CD14-positive monocyte (primary cell): ENCODE data around the gene ASCC2. TPM values are rescaled to one million over a fixed set of nuclear protein-coding genes. Genes with fewer than 3 reads are reported as not detected.

Experiments
- DNase-seq, 3 donors: peaks; one replicate each; pipeline ENCODE4 v3.0.0-alpha.2; 2011 to 2022
- H2AFZ ChIP-seq: 2 replicates; pipeline ENCODE4 v1.6.0; 2012; ENCODE audit warnings: mild to moderate bottlenecking, low read depth, low read length, inconsistent platforms; ENCODE audit not compliant: insufficient read depth, poor library complexity, severe bottlenecking
- H3K27ac ChIP-seq, 2 donors: 1 replicate in 1 of 2; 2 replicates in 1 of 2; pipeline ENCODE4 v1.5.1; 2012 to 2013; ENCODE audit warnings: low read length in 2 of 2, control low read depth in 1 of 2, inconsistent platforms in 1 of 2, low read depth in 1 of 2, mild to moderate bottlenecking in 1 of 2
- H3K27me3 ChIP-seq, 2 donors: one replicate each; pipeline versions ENCODE4 v1.6.0 to v1.6.1; 2011 to 2013; ENCODE audit warnings: low read length in 2 of 2; ENCODE audit not compliant: control insufficient read depth in 2 of 2, insufficient read depth in 2 of 2
- H3K36me3 ChIP-seq, 2 donors: replicated peaks in 1 of 2; 1 replicate in 1 of 2; 2 replicates in 1 of 2; pipeline versions ENCODE4 v1.5.1 to v1.6.1; 2012 to 2013; ENCODE audit warnings: low read length in 2 of 2, control low read depth in 1 of 2, inconsistent platforms in 1 of 2, mild to moderate bottlenecking in 1 of 2; ENCODE audit not compliant: insufficient read depth in 2 of 2, control insufficient read depth in 1 of 2
- H3K4me1 ChIP-seq, 2 donors: 1 replicate in 1 of 2; 2 replicates in 1 of 2; pipeline versions ENCODE4 v1.5.1 to v1.6.1; 2012 to 2013; ENCODE audit warnings: low read length in 2 of 2, control low read depth in 1 of 2, inconsistent platforms in 1 of 2, mild to moderate bottlenecking in 1 of 2, moderate library complexity in 1 of 2; ENCODE audit not compliant: insufficient read depth in 2 of 2, control insufficient read depth in 1 of 2
- H3K4me2 ChIP-seq: replicated peaks from 2 replicates; pipeline ENCODE3; 2012; ENCODE audit warnings: low read length, moderate library complexity, mild to moderate bottlenecking; ENCODE audit not compliant: poor library complexity, severe bottlenecking; ENCODE audit errors: extremely low read depth
- H3K4me3 ChIP-seq, 3 experiments: fragments of 200-600 bp in 1 of 3; sonication (generic) in 1 of 3; replicated peaks in 1 of 3; 1 replicate in 2 of 3; 2 replicates in 1 of 3; pipeline ENCODE4 v1.5.1; 2011 to 2013; ENCODE audit warnings: low read length in 3 of 3, mild to moderate bottlenecking in 3 of 3, control low read depth in 2 of 3, low read depth in 2 of 3, inconsistent platforms in 1 of 3, moderate library complexity in 1 of 3
- H3K79me2 ChIP-seq: 2 replicates; pipeline ENCODE4 v1.6.0; 2012; ENCODE audit warnings: mild to moderate bottlenecking, control low read depth, inconsistent platforms, low read length, moderate library complexity; ENCODE audit not compliant: insufficient read depth
- H3K9ac ChIP-seq: 2 replicates; pipeline ENCODE4 v1.6.0; 2017; ENCODE audit warnings: low read length, mild to moderate bottlenecking; ENCODE audit not compliant: insufficient read depth, poor library complexity, severe bottlenecking
- H3K9me3 ChIP-seq, 2 donors: replicated peaks in 1 of 2; 1 replicate in 1 of 2; 2 replicates in 1 of 2; pipeline versions ENCODE4 v1.5.1 to v1.6.1; 2012 to 2013; ENCODE audit warnings: low read length in 2 of 2, control low read depth in 1 of 2; ENCODE audit not compliant: control insufficient read depth in 1 of 2, insufficient read depth in 1 of 2
- H4K20me1 ChIP-seq: 2 replicates; pipeline ENCODE4 v1.6.0; 2012; ENCODE audit warnings: mild to moderate bottlenecking, low read length, control low read depth, moderate library complexity; ENCODE audit not compliant: insufficient read depth
- H3K27ac Mint-ChIP-seq, 7 donors: one replicate each; pipeline ENCODE4 v1.8.0; 2020; ENCODE audit warnings: mild to moderate bottlenecking in 7 of 7, mixed read lengths in 7 of 7, moderate library complexity in 6 of 7, inconsistent platforms in 2 of 7
- H3K27me3 Mint-ChIP-seq, 3 donors: one replicate each; pipeline ENCODE4 v1.8.0; 2021 to 2022; ENCODE audit warnings: low read depth in 3 of 3, mild to moderate bottlenecking in 3 of 3, mixed read lengths in 3 of 3, moderate library complexity in 3 of 3, inconsistent platforms in 1 of 3
- H3K36me3 Mint-ChIP-seq, 2 donors: one replicate each; pipeline ENCODE4 v1.8.0; 2020; ENCODE audit warnings: mixed read lengths in 2 of 2, inconsistent platforms in 1 of 2, mild to moderate bottlenecking in 1 of 2
- H3K4me1 Mint-ChIP-seq: one replicate; pipeline ENCODE4 v1.8.0; 2020; ENCODE audit warnings: mild to moderate bottlenecking, mixed read lengths
- H3K4me3 Mint-ChIP-seq, 2 donors: one replicate each; pipeline ENCODE4 v1.8.0; 2020; ENCODE audit warnings: mild to moderate bottlenecking in 2 of 2, mixed read lengths in 2 of 2, moderate library complexity in 1 of 2
- H3K9me3 Mint-ChIP-seq, 7 donors: one replicate each; pipeline ENCODE4 v1.8.0; 2020 to 2022; ENCODE audit warnings: mixed read lengths in 7 of 7, mild to moderate bottlenecking in 6 of 7, moderate library complexity in 6 of 7, inconsistent platforms in 2 of 7
- CTCF ChIP-seq: fragments of 200-600 bp; IDR thresholded peaks from one replicate; pipeline ENCODE4 v1.8.0; 2022; ENCODE audit warnings: antibody characterized with exemption, mild to moderate bottlenecking
- WGBS: methylation state at CpG from one replicate; pipeline ENCODE4 v1.1.5; 2013; ENCODE audit warnings: missing lambda C conversion rate; ENCODE audit not compliant: insufficient coverage; 5-methylcytosine and 5-hydroxymethylcytosine counted together
- intact Hi-C, 2 donors: fragments of 100-400 bp; cut with micrococcal nuclease; formaldehyde crosslinking; loops; one replicate each; pipeline versions ENCODE4 v1.15.0 to v1.15.1; 2023
- polyA minus RNA-seq: library from RNA; depleted of rRNA, polyadenylated mRNA; stranded (reverse); fragments of >200 nt; gene quantifications from 2 replicates; pipeline ENCODE4 v1.2.3, GENCODE V29; 2012
- polyA plus RNA-seq, 3 donors: library from polyadenylated mRNA; depleted of rRNA in 1 of 3; unstranded in 2 of 3; stranded (reverse) in 1 of 3; fragments of 300-500 nt in 2 of 3; fragments of >200 nt in 1 of 3; fragmentation: Illumina TruSeq in 2 of 3; gene quantifications; 1 replicate in 2 of 3; 2 replicates in 1 of 3; pipeline ENCODE4 v1.2.3, GENCODE V29; 2012 to 2021
- total RNA-seq, 12 experiments: library from RNA in 1 of 12; stranded (reverse) in 1 of 12; fragments of 120-200 nt in 1 of 12; gene quantifications; one replicate each; pipeline ENCODE4 v1.2.4 and lab custom pipeline; 2013 to 2026; ENCODE audit warnings: mixed read lengths in 6 of 12, inconsistent platforms in 1 of 12

Gene ASCC2
- 43.9 TPM for total RNA-seq (2013)
- polyA plus RNA-seq (10 to 100 TPM; 23.8 to 77.2 (median 39.6) TPM), polyA minus RNA-seq (33.8 and 44.6 TPM in 2 replicates), total RNA-seq (lab: John Stamatoyannopoulos, UW) (10.4 to 45.2 (median 36.4) reads per million in 11 experiments)

DNA sequence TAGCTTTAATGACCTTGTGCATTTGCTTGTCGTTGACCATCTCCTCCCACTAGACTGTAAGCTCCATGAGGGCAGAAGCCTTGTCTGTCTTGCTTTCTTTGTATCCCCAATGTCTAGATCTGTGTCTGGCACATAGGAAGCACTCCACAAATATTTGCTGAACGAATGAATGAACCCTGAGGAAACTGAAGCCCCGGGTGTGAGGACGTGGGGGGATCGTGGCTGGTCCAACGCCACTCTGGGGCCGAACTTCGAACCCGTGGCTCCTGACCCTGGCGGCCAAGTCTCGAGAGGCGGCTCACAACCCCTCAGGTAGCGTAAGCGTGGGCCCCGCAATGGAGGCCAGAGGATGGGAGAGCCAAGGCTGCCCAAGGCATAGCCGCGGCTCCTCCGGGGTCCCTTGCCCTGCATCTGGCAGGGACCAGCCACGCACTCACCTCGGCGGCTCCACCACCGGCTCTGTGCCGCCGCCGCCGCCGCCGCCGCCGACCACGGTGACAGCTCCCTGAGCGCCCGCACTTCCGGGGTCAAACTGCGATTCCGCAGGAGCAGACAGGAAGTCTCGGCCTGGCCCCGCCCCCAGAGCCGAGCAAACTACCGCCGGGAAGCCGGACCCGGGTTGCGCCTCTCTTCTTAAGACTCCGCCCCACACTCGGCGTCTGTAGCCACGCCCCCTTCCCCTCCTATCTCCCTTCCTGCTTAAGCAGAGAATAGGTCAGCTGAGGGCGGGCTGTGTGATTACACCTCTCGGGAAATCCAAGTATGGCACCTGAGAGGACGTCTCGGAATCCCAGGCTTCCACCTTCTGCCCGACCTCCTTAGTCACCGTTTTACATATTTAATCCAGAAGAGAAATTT lies at the start of gene ASCC2:
Gene ASCC2 (minus strand): TSS at position 534 of the 858 bp plus-strand sequence. CDS start 5,949 bp downstream, outside the sequence.
- DNase-seq: peak; percentile 98 to 100 (median 99)
- H3K9ac ChIP-seq: peak within 1 kb of the TSS; percentile 89
- peaks cover 10% of the 10 kb centered on the region for H4K20me1 ChIP-seq
- peaks cover 0 to 3% (median 0%) of the 10 kb centered on the region in 3 donors for H3K27me3 Mint-ChIP-seq
- under 1% methylated on average over 48 of the region's 54 CpGs for WGBS
- H3K36me3 Mint-ChIP-seq: peaks cover 19 to 26% of the 10 kb centered on the region in 2 donors
- no peaks in the 10 kb centered on the region for H3K27me3 ChIP-seq
- H3K4me2 ChIP-seq: peak within 1 kb of the TSS; percentile 77
- H3K79me2 ChIP-seq: peaks cover 43% of the 10 kb centered on the region
- H3K36me3 ChIP-seq: peaks cover 12 to 26% of the 10 kb centered on the region in 2 donors
- peaks cover 0 to 1% (median 0%) of the 10 kb centered on the region in 7 donors for H3K9me3 Mint-ChIP-seq
- H3K27ac Mint-ChIP-seq: peak within 1 kb of the TSS; percentile 95 to 98 (median 98)
- H3K4me1 Mint-ChIP-seq: peaks cover 33% of the 10 kb centered on the region
- peak within 1 kb of the TSS; percentile 85 for H2AFZ ChIP-seq
- TF ChIP-seq CTCF: no peak
- intact Hi-C loops: loop anchor here (1.0 to 10.0 kb wide), 2 partner anchors 45 to 47 kb away; partner anchors contain the start of gene MTMR3 (in 2 of the 2)
- peak within 1 kb of the TSS; percentile 84 to 96 (median 94) for H3K4me3 ChIP-seq
- peaks cover 20 to 22% of the 10 kb centered on the region in 2 donors for H3K4me1 ChIP-seq
- peak within 1 kb of the TSS; percentile 81 to 90 for H3K4me3 Mint-ChIP-seq
- no peaks in the 10 kb centered on the region for H3K9me3 ChIP-seq
- peak within 1 kb of the TSS; percentile 83 to 92 for H3K27ac ChIP-seq

DNA sequence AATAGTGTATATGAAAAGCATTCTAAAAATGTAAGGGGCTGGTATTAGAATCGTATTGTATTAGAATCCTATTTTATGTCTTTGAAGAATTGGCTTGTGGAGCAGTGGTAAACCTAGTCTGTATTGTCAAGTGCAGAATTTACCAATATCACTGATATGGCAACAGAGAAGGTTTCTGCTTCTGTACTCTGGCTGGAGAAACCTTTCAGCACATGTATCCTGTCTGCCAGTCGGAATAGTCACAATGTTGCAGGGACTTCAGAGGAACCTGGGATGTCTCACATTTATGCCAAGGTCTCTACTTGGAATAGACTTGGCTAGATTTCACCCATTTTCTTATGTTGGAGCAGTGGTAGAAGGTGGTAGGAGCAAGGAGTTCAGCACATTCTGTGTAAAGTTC lies 49.3 kb upstream of the ASCC2 start:
- Histone ChIP-seq H3K79me2 (peaks cover 98% of the 10 kb centered on the region), H3K4me2 (peak overlapping the region; percentile 85), H3K36me3 (no peaks in the 10 kb centered on the region), H3K9me3 (no peaks in the 10 kb centered on the region), H3K9ac (peak overlapping the region; percentile 5), H3K27me3 (no peaks in the 10 kb centered on the region), H3K4me3 (peak overlapping the region in 2 of 3 experiments; percentile 13 to 95), H4K20me1 (peaks cover 88% of the 10 kb centered on the region), H2AFZ (no peak overlapping the region), H3K27ac (peak overlapping the region in 1 of 2 donors; percentile 92), H3K4me1 (peaks cover 46 to 70% of the 10 kb centered on the region in 2 donors)
- TF ChIP-seq CTCF: no peak
- Mint-ChIP-seq H3K4me1 (peaks cover 24% of the 10 kb centered on the region), H3K27me3 (no peaks in the 10 kb centered on the region), H3K36me3 (peaks cover 1 to 3% of the 10 kb centered on the region in 2 donors), H3K9me3 (no peaks in the 10 kb centered on the region), H3K27ac (no peak overlapping the region), H3K4me3 (no peak overlapping the region)
- intact Hi-C loops: loop anchor here (10.0 kb wide), 2 partner anchors 53 to 537 kb away; partner anchors contain the start of genes ASCC2 (in 1 of the 2) and MTFP1 (in 1 of the 2)
- DNase-seq: peak in 2 of 3 donors; percentile 17 to 30
- WGBS: 93% methylated on average over 2 of the region's 2 CpGs
